ENCODE results near the gene GPR31. TPM values are rescaled to one million over a fixed set of nuclear protein-coding genes. Genes with fewer than 3 reads are reported as not detected.
"Not testable (repeated sequence)": the region's sequence is repeated elsewhere in the genome, so short reads cannot be mapped to it uniquely, and the experiment has no call there.

Gene GPR31
- polyA plus RNA-seq, 2 of the 4 experiments (the other 2 are of a cell fraction), result not detected

DNA sequence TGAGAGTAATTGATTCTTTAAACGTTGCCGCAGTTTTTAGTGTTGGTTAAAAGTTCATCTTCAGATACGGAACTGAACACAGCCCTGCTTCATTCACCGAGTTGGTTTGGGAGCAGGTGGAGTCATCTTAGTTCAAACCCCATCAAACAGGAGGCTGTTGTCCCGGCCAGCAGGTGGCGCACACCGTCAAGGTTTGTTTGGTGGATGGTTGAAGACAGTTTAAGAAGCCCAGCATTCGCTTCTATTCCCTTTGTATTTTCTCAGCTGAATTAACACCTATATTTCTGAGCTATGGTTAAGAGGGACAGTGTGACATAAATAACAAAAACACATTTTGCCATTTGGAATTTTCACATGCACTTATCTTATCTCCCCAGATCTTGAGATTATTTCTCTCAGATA is 25.1 kb upstream of the GPR31 start:
- POLR2A ChIA-PET; H3K4me2 ChIP-seq; CTCF ChIA-PET; H3K4me1 ChIP-seq; H3K4me3 ChIP-seq; DNase-seq (ENCODE audit: low read depth in 1 of 2, low spot score in 1 of 2); H3K27ac ChIP-seq; H3K9me3 ChIP-seq: not testable (repeated sequence)
- 1% methylated on average over 4 of the region's 8 CpGs for WGBS (ENCODE audit: missing lambda C conversion rate)
- peak; percentile 86 to 93; a peak in 5 of 6 replicates for ATAC-seq
- FAIRE-seq, result peak; percentile 76
- TF ChIP-seq RAD21 (conservative IDR thresholded peaks at IDR 0.05 in 1 of 2, IDR thresholded peaks at IDR 0.05 in 1 of 2), result 0 out of 5 replicates have a peak, but pooled peaks have one; percentile 3 to 18

DNA sequence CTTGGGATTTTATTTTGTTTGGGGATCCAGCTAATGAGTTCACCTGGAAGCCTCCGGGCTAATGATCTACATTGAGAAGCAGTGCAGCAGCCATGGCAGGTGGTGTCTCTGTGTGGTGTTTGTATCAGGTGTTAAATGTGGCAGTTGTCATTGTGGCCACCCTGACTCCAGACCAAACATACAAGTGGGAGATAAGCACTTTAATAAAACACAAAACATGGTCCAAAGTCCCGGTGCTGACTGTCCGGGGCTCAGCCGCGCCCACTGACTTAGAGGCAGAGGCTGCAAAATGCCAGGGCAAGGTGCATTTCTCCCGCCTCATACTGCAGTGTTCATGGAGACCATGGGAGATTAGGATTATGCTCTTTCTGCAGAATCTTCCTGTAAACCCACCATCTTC is 23.6 kb upstream of the GPR31 start:
- H3K9me3 ChIP-seq; H3K27ac ChIP-seq; H3K4me1 ChIP-seq; ATAC-seq; DNase-seq (ENCODE audit: low read depth in 1 of 2, low spot score in 1 of 2); H3K4me2 ChIP-seq; POLR2A ChIA-PET; FAIRE-seq; H3K4me3 ChIP-seq; CTCF ChIA-PET: not testable (repeated sequence)
- WGBS (ENCODE audit: missing lambda C conversion rate), result no CpG with 5 or more reads among the region's 6 CpGs

DNA sequence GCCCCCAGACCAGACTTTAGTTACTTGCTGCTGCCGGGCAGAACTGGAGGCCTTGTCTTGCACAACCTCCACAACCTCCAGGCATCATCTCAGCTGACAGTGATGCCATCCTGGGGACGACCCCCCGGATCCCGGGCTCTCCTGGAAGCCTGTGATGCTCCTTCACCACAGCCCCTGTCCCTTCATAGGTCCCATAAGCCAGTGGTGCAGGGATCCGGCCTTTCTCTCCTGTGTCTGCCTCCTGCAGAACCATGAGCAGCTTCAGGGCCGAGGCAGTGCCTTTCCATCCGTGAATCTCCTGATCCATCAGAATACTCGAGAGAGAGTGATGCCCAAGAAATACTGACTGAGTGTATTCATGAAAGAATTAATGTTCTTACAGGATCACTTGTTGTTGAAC is 22.3 kb upstream of the GPR31 start:
- not testable (repeated sequence) for FAIRE-seq, ATAC-seq
- 49% methylated on average over 3 of the region's 8 CpGs for WGBS (ENCODE audit: missing lambda C conversion rate)

DNA sequence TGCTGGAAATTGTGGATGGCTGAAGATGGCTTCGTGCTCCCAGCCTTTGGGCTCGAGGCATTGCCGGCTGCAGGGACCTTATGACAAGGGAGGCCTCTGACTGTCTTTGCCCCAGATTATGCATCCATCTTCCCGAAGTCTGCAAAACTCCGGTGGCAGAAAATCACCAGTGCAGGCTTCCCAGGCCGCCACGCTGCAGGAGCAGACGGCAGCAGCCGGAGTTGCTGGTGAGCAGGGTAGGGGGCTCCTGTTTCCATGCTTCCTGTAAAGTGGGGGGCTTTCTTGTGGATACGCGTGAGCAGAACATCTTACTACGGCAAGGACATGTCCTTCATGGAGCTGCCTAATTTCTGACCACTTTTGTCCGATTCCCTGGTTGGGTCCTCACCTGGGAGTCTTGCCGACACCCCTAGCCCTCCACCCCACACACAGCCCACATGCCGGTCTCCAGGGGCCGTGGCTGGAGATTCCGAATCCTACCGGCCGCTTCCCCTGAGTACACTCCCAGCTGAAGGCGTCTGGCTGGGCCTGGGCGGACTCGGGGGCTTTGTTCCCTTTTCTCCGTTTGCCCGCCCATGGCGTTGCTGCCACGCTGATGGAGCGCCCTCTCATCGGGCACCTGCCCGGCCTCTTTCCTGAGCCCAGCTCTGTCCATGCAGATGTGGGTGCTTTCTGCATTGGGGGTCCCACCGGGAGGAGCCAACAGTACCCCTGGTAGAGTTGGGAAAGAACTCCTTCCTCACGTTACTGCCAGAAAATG is 21.3 kb upstream of the GPR31 start:
- FAIRE-seq, H3K4me2 ChIP-seq, CTCF ChIA-PET: not testable (repeated sequence)

More for the DNA sequence above, 22.3 kb upstream of the GPR31 start:
- H3K9me3 ChIP-seq; H3K27ac ChIP-seq; DNase-seq (ENCODE audit: low read depth in 1 of 2, low spot score in 1 of 2); POLR2A ChIA-PET; CTCF ChIA-PET; H3K4me3 ChIP-seq; H3K4me2 ChIP-seq; H3K4me1 ChIP-seq: not testable (repeated sequence)

DNA sequence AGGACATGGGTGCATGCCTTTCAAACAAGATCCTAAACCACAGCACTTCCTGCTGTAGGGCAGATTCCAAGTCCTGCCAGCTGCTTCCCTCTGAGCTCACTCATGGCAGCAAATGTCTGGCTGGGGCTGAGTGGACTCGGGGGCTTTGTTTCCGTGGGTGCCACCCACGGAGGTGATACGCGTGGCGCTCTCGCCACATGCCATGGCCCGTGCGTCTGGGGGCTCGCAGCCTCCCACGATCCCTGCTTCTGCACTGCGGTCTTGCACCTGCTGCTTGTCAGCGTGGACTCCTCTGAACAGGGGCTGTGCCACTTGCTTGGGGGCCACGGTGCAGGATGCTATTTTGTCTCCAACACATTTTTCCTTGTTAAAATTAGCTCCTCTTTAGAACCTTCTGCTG is 19.5 kb upstream of the GPR31 start:
- H3K9me3 ChIP-seq; H3K4me2 ChIP-seq; H3K4me3 ChIP-seq; H3K27ac ChIP-seq; CTCF ChIA-PET; POLR2A ChIA-PET; DNase-seq (ENCODE audit: low read depth in 1 of 2, low spot score in 1 of 2); FAIRE-seq; ATAC-seq; H3K4me1 ChIP-seq: not testable (repeated sequence)
- WGBS (ENCODE audit: missing lambda C conversion rate), result no CpG with 5 or more reads among the region's 14 CpGs

More for the DNA sequence above, 21.3 kb upstream of the GPR31 start:
- H3K9me3 ChIP-seq; H3K4me3 ChIP-seq; H3K27ac ChIP-seq; ATAC-seq; DNase-seq (ENCODE audit: low read depth in 1 of 2, low spot score in 1 of 2); H3K4me1 ChIP-seq; POLR2A ChIA-PET: not testable (repeated sequence)
- 72% methylated on average over 14 of the region's 31 CpGs for WGBS (ENCODE audit: missing lambda C conversion rate)

DNA sequence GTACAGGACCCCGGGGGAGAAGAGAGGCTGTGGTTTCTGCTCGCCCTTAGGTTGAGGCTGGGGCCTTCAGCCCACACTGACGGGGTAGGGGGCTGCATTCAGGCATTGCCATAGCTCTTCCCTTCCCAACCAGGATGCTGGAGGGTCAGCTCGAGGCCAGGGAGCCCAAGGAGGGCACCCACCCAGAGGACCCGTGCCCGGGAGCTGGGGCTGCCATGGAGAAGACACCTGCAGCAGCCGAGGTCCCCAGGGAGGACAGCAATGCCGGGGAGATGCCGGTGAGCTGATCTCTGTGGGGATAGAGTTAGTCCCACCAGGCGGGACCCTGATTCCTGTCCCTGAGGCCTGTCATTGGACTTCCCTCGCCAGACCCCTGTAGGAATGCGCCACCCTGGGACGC is 14.2 kb upstream of the GPR31 start:
- H3K4me2 ChIP-seq; CTCF ChIA-PET; H3K27ac ChIP-seq; ATAC-seq; H3K4me1 ChIP-seq; H3K4me3 ChIP-seq; DNase-seq (ENCODE audit: low read depth in 1 of 2, low spot score in 1 of 2); POLR2A ChIA-PET; FAIRE-seq; H3K9me3 ChIP-seq: not testable (repeated sequence)
- 80% methylated on average over 2 of the region's 13 CpGs for WGBS (ENCODE audit: missing lambda C conversion rate)

DNA sequence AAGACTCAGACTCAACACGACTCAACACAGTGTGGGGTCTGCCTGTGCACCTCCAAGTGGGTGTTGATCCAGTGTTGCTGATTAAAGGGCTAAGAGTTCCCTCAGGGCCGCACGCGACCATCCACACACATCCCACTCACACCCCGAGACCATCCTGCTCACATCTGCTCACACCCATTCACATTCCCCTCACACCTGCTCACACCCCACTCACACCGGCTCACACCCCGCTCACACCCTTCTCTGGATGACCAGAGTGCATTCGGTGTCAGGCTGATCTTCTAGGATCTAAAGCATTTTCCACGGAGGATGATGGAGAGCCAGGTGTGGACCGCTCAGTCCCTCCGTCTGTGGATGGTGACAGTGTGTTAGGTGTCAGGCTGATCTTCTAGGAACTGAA is 13.5 kb upstream of the GPR31 start:
- POLR2A ChIA-PET; H3K4me2 ChIP-seq; H3K27ac ChIP-seq; H3K9me3 ChIP-seq; H3K4me3 ChIP-seq; DNase-seq (ENCODE audit: low read depth in 1 of 2, low spot score in 1 of 2); ATAC-seq; H3K4me1 ChIP-seq; CTCF ChIA-PET; FAIRE-seq: not testable (repeated sequence)
- WGBS (ENCODE audit: missing lambda C conversion rate), result 47% methylated on average over 9 of the region's 11 CpGs

DNA sequence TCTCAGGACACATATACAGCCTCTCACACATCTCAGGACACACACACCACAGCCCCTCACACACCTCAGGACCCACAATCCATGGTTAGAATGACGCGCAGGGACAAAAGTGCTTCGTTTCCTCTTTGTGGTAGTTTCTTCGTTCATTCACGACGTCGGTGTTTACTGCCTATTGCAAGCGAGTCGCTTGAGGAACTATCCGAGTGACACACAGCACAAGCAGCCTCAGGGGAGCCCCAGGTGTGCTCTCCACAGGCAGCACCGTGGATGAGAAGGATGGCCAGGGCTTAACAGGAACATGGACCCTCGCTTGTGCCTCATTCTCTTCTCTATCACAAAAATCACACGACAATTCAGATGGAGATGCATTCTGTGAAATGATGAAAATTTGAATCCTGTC is 12.1 kb upstream of the GPR31 start:
- WGBS (ENCODE audit: missing lambda C conversion rate), result 52% methylated on average over 5 of the region's 13 CpGs
- not testable (repeated sequence) for H3K4me2 ChIP-seq

DNA sequence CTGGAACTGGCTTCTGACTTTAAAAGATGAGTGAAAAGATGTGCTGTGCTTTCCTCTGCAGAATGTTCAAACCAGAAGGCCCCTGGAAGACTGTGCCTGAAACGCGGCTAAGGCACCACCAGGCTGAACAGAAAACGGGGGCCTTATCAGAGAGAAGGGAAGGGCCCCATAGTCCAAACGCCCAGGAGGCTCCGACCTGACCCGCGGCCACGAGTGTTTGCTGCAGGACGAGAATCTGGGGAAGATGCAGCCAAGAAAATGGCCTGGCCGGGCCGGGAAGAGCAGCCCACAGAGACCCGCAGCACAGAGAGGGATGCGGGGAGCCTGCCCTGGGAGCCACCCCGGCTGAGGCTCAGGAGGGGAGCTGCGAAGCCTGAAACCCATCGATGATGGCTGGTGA is 10.5 kb upstream of the GPR31 start:
- POLR2A ChIA-PET, FAIRE-seq: not testable (repeated sequence)
- peak; percentile 25 to 35; a peak in 2 of 6 replicates for ATAC-seq

More for the DNA sequence above, 12.1 kb upstream of the GPR31 start:
- H3K9me3 ChIP-seq; CTCF ChIA-PET; H3K27ac ChIP-seq; POLR2A ChIA-PET; ATAC-seq; H3K4me1 ChIP-seq; DNase-seq (ENCODE audit: low read depth in 1 of 2, low spot score in 1 of 2); H3K4me3 ChIP-seq; FAIRE-seq: not testable (repeated sequence)

DNA sequence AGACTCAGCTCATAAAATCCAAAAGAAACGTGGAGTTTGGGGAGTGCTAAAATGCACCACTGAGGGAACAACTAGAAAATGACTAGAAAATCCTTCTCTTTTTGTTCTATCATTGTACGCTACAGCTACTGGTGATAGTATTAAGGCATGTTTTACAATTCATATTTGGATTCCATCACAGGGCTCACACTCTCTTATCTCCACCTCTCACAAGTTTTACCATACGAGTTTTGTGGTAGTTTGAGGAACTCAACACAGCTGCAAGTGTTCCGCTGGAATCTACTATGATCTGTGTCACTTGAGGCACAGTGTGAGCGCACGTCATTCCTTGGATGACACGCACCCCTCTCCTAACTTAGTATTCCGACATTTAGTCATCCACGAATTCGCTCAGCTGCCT is 9.9 kb upstream of the GPR31 start:
- H3K4me2 ChIP-seq; ATAC-seq; H3K4me3 ChIP-seq; H3K27ac ChIP-seq; DNase-seq (ENCODE audit: low read depth in 1 of 2, low spot score in 1 of 2); H3K4me1 ChIP-seq; CTCF ChIA-PET; FAIRE-seq; H3K9me3 ChIP-seq; POLR2A ChIA-PET: not testable (repeated sequence)
- 57% methylated on average over 4 of the region's 10 CpGs for WGBS (ENCODE audit: missing lambda C conversion rate)

More for the DNA sequence above, 10.5 kb upstream of the GPR31 start:
- 55% methylated on average over 9 of the region's 16 CpGs for WGBS (ENCODE audit: missing lambda C conversion rate)
- CTCF ChIA-PET; H3K4me1 ChIP-seq; H3K27ac ChIP-seq; DNase-seq (ENCODE audit: low read depth in 1 of 2, low spot score in 1 of 2); H3K9me3 ChIP-seq; H3K4me3 ChIP-seq; H3K4me2 ChIP-seq: not testable (repeated sequence)

Data from A549 (cell line).